SK-N-SH (cell line): Measurements from ENCODE around the gene CBFA2T3. TPM values are rescaled to one million over a fixed set of nuclear protein-coding genes. Genes with fewer than 3 reads are reported as not detected.

ENCODE experiments used
- CTCF ChIA-PET: fragments of 300-600, 350-600 bp; formaldehyde crosslinking; extraction: SDS; loops from one replicate; lab custom pipeline; 2021; lab: Yijun Ruan, JAX
- POLR2A ChIA-PET: fragments of 350-600 bp; sonication (Branson Sonifier 250); formaldehyde crosslinking; extraction: SDS; loops from one replicate; lab custom pipeline; 2020; ENCODE audit warnings: antibody characterized with exemption, inconsistent platforms; lab: Yijun Ruan, JAX
- DNase-seq: peaks from one replicate; pipeline ENCODE4 v3.0.0; 2012
- H2AFZ ChIP-seq: fragments of 200-600 bp; sonication (generic); 2 replicates; pipeline ENCODE4 v1.8.1; 2016; ENCODE audit warnings: antibody characterized with exemption, mild to moderate bottlenecking, low read depth
- H3F3A ChIP-seq: fragments of 200-600 bp; sonication (generic); replicated peaks from 2 replicates; pipeline ENCODE3; 2016; ENCODE audit warnings: antibody characterized with exemption, mild to moderate bottlenecking; ENCODE audit not compliant: insufficient read depth
- H3K27ac ChIP-seq, 2 experiments: fragments of 200-500 bp in 1 of 2; fragments of 200-600 bp in 1 of 2; sonication (Bioruptor generic) in 1 of 2; sonication (generic), shearing (Covaris generic) in 1 of 2; 2 replicates each; pipeline versions ENCODE4 v1.5.1 to v1.6.1; 2014 to 2016; ENCODE audit warnings: low read depth in 2 of 2, inconsistent platforms in 1 of 2, low read length in 1 of 2, mild to moderate bottlenecking in 1 of 2, mixed read lengths in 1 of 2
- H3K27me3 ChIP-seq: fragments of 200-600 bp; sonication (generic), shearing (Covaris generic); 2 replicates; pipeline ENCODE4 v1.6.1; 2016; ENCODE audit warnings: mixed run types; ENCODE audit not compliant: insufficient read depth
- H3K36me3 ChIP-seq, 2 experiments: fragments of 200-500 bp in 1 of 2; fragments of 200-600 bp in 1 of 2; sonication (Bioruptor generic) in 1 of 2; sonication (generic) in 1 of 2; replicated peaks in 1 of 2; 2 replicates each; pipeline versions ENCODE3 to v1.5.1; 2014 to 2016; ENCODE audit warnings: low read length in 1 of 2, mild to moderate bottlenecking in 1 of 2; ENCODE audit not compliant: insufficient read depth in 2 of 2, control insufficient read depth in 1 of 2
- H3K4me1 ChIP-seq, 2 experiments: fragments of 200-500 bp in 1 of 2; fragments of 200-600 bp in 1 of 2; sonication (Bioruptor generic) in 1 of 2; sonication (generic), shearing (Covaris generic) in 1 of 2; 2 replicates each; pipeline versions ENCODE4 v1.5.1 to v1.6.1; 2014 to 2016; ENCODE audit warnings: low read depth in 1 of 2, low read length in 1 of 2, mixed run types in 1 of 2; ENCODE audit not compliant: insufficient read depth in 2 of 2, control insufficient read depth in 1 of 2
- H3K4me2 ChIP-seq: fragments of 200-600 bp; sonication (generic), shearing (Covaris generic); 2 replicates; pipeline ENCODE4 v1.6.1; 2017; ENCODE audit warnings: mixed run types
- H3K4me3 ChIP-seq, 2 experiments: fragments of 200-500 bp in 1 of 2; fragments of 200-600 bp in 1 of 2; sonication (Bioruptor generic) in 1 of 2; sonication (generic), shearing (Covaris generic) in 1 of 2; 2 replicates each; pipeline versions ENCODE4 v1.5.1 to v1.8.1; 2014 to 2016; ENCODE audit warnings: low read depth in 2 of 2, inconsistent platforms in 1 of 2, low read length in 1 of 2, mild to moderate bottlenecking in 1 of 2, mixed read lengths in 1 of 2, moderate library complexity in 1 of 2
- H3K79me2 ChIP-seq: fragments of 200-600 bp; sonication (generic); 2 replicates; pipeline ENCODE4 v1.8.1; 2017; ENCODE audit warnings: mild to moderate bottlenecking; ENCODE audit not compliant: insufficient read depth
- H3K9ac ChIP-seq: fragments of 200-600 bp; sonication (generic); 2 replicates; pipeline ENCODE4 v1.6.1; 2017; ENCODE audit warnings: mixed run types
- H3K9me2 ChIP-seq: fragments of 200-600 bp; sonication (generic); 2 replicates; pipeline ENCODE4 v1.6.1; 2017; ENCODE audit warnings: mixed run types
- H3K9me3 ChIP-seq: fragments of 200-600 bp; sonication (generic); 2 replicates; pipeline ENCODE4 v1.6.1; 2017; ENCODE audit warnings: mixed run types, mild to moderate bottlenecking, moderate library complexity
- H4K20me1 ChIP-seq: fragments of 200-600 bp; sonication (generic); 2 replicates; pipeline ENCODE4 v1.6.1; 2017; ENCODE audit warnings: mild to moderate bottlenecking, mixed run types; ENCODE audit not compliant: insufficient read depth
- CHD2 ChIP-seq: fragments of 150-350 bp; IDR thresholded peaks from 2 replicates; pipeline ENCODE4 v1.6.1; 2018; ENCODE audit warnings: low read length; ENCODE audit not compliant: partially characterized antibody
- EZH2phosphoT487 ChIP-seq: fragments of 200-600 bp; sonication (generic); IDR thresholded peaks from 2 replicates; pipeline ENCODE4 v1.6.1; 2017; ENCODE audit warnings: low read depth, mixed run types, mild to moderate bottlenecking, antibody characterized with exemption, moderate library complexity, borderline replicate concordance
- FOXJ3 ChIP-seq: sonication (generic); formaldehyde crosslinking; IDR thresholded peaks from 2 replicates; pipeline ENCODE4 v1.5.1; 2020; ENCODE audit warnings: mild to moderate bottlenecking, missing genetic modification reagents
- FOXM1 ChIP-seq: IDR thresholded peaks from 2 replicates; pipeline ENCODE4 v1.4.0; 2012; ENCODE audit warnings: low read depth, mild to moderate bottlenecking
- GABPA ChIP-seq: IDR thresholded peaks from 2 replicates; pipeline ENCODE4 v1.4.0; 2012; ENCODE audit warnings: low read depth, mild to moderate bottlenecking
- GATA2 ChIP-seq: sonication (generic); formaldehyde crosslinking; IDR thresholded peaks from 2 replicates; pipeline ENCODE4 v1.5.0; 2020; ENCODE audit warnings: mild to moderate bottlenecking, missing genetic modification reagents
- JUND ChIP-seq: IDR thresholded peaks from 2 replicates; pipeline ENCODE4 v1.4.0; 2012
- MAX ChIP-seq: IDR thresholded peaks from 2 replicates; pipeline ENCODE4 v1.4.0; 2012; ENCODE audit warnings: low read depth
- MEF2A ChIP-seq: IDR thresholded peaks from 2 replicates; pipeline ENCODE4 v1.4.0; 2012; ENCODE audit warnings: low read depth, borderline replicate concordance
- MXI1 ChIP-seq: IDR thresholded peaks from 2 replicates; pipeline ENCODE4 v1.6.1; 2012; ENCODE audit warnings: mild to moderate bottlenecking, low read depth, low read length, improper control_type of control experiment
- NFIC ChIP-seq: IDR thresholded peaks from 2 replicates; pipeline ENCODE4 v1.4.0; 2012; ENCODE audit warnings: borderline replicate concordance
- POLR2AphosphoS5 ChIP-seq: IDR thresholded peaks from 2 replicates; pipeline ENCODE4 v1.6.1; 2012; ENCODE audit warnings: low read depth, low read length
- RAD21 ChIP-seq: IDR thresholded peaks from 2 replicates; pipeline ENCODE4 v1.6.1; 2012; ENCODE audit warnings: mild to moderate bottlenecking, low read length
- RCOR1 ChIP-seq: fragments of 150-350 bp; IDR thresholded peaks from 2 replicates; pipeline ENCODE4 v1.6.1; 2017; ENCODE audit warnings: antibody characterized with exemption, low read length
- REST ChIP-seq: IDR thresholded peaks from 2 replicates; pipeline ENCODE4 v1.6.1; 2012; ENCODE audit warnings: mild to moderate bottlenecking, low read depth, low read length, moderate library complexity
- SIN3A ChIP-seq: IDR thresholded peaks from 2 replicates; pipeline ENCODE4 v1.6.1; 2012; ENCODE audit warnings: low read depth, mild to moderate bottlenecking, low read length, moderate library complexity, borderline replicate concordance
- SMC3 ChIP-seq: IDR thresholded peaks from 2 replicates; pipeline ENCODE4 v1.6.1; 2012; ENCODE audit warnings: low read depth, low read length, improper control_type of control experiment
- TAF1 ChIP-seq: IDR thresholded peaks from 2 replicates; pipeline ENCODE4 v1.6.1; 2012; ENCODE audit warnings: low read depth, mild to moderate bottlenecking, low read length, moderate library complexity, borderline replicate concordance
- TEAD4 ChIP-seq: IDR thresholded peaks from 2 replicates; pipeline ENCODE4 v1.4.0; 2012; ENCODE audit warnings: mild to moderate bottlenecking, borderline replicate concordance; ENCODE audit not compliant: insufficient read depth
- USF1 ChIP-seq: IDR thresholded peaks from 2 replicates; pipeline ENCODE4 v1.4.0; 2012; ENCODE audit warnings: low read depth, borderline replicate concordance
- USF2 ChIP-seq: fragments of 150-350 bp; IDR thresholded peaks from 2 replicates; pipeline ENCODE4 v1.6.1; 2017; ENCODE audit warnings: antibody characterized with exemption, low read length, low read depth, borderline replicate concordance
- YY1 ChIP-seq: IDR thresholded peaks from 2 replicates; pipeline ENCODE4 v1.4.0; 2012; ENCODE audit warnings: low read depth, mild to moderate bottlenecking
- WGBS: methylation state at CpG from one replicate; pipeline ENCODE4 v1.1.6; 2017; ENCODE audit warnings: low lambda C conversion rate; 5-methylcytosine and 5-hydroxymethylcytosine counted together
- polyA plus RNA-seq, 3 experiments: library from polyadenylated mRNA; depleted of rRNA; stranded (reverse); fragments of >200 nt; gene quantifications; 2 replicates each; pipeline ENCODE4 v1.2.3, GENCODE V29; 2012

CBFA2T3 gene
- polyA plus RNA-seq, 1 of the 3 experiments (the other 2 are of a cell fraction) = not detected

GRCh38 chr16:88862968-88863367 is 114.0 kb downstream of the CBFA2T3 start:
- CTCF ChIA-PET = no interaction called here

GRCh38 chr16:88861359-88861758 is 115.6 kb downstream of the CBFA2T3 start:
- POLR2A ChIA-PET = no interaction called here
- Histone ChIP-seq H3K36me3 (peaks cover 3 to 32% of the 10 kb centered on the region in 2 experiments), H2AFZ (no peak overlapping the region), H3K9me3 (no peaks in the 10 kb centered on the region), H3K9ac (no peak overlapping the region), H4K20me1 (0 out of 2 replicates have a peak, but pooled peaks cover 7% of the 10 kb centered on the region), H3K79me2 (peaks cover 9% of the 10 kb centered on the region; the same call in 1 of the 2 replicates), H3K4me3 (no peak overlapping the region), H3K4me1 (peaks cover 5 to 7% of the 10 kb centered on the region in 2 experiments; a peak in 1 of 4 replicates), H3F3A (no peaks in the 10 kb centered on the region), H3K27me3 (no peaks in the 10 kb centered on the region; the same call in 1 of the 2 replicates), H3K27ac (no peak overlapping the region), H3K9me2 (no peaks in the 10 kb centered on the region), H3K4me2 (no peak overlapping the region)
- DNase-seq = no peak
- TF ChIP-seq SMC3 (no peak), CHD2 (no peak), POLR2AphosphoS5 (no peak), REST (no peak), NFIC (no peak), MXI1 (no peak)
- CTCF ChIA-PET = no interaction called here
- WGBS = 90% methylated on average over 12 of the region's 19 CpGs

More at GRCh38 chr16:88862968-88863367, 114.0 kb downstream of the CBFA2T3 start:
- POLR2A ChIA-PET = no interaction called here
- no peak overlapping the region for H3K4me2 ChIP-seq
- H3K36me3 ChIP-seq = peaks cover 3 to 32% of the 10 kb centered on the region in 2 experiments
- no peaks in the 10 kb centered on the region for H3F3A ChIP-seq
- H3K27me3 ChIP-seq = peaks cover 8% of the 10 kb centered on the region
- H3K9me3 ChIP-seq = no peaks in the 10 kb centered on the region
- 71% methylated on average over 7 of the region's 25 CpGs for WGBS
- H3K9ac ChIP-seq = no peak overlapping the region
- TF ChIP-seq SMC3 (no peak), USF2 (no peak), YY1 (no peak), FOXM1 (no peak), RCOR1 (no peak), GATA2 (CRISPR knock-in tag) (no peak), SIN3A (no peak), MAX (no peak), TEAD4 (no peak), JUND (no peak), FOXJ3 (no peak), USF1 (no peak), EZH2phosphoT487 (no peak), GABPA (no peak), TAF1 (no peak), RAD21 (no peak), MEF2A (no peak)
- peaks cover 3 to 5% of the 10 kb centered on the region in 2 experiments; a peak in 1 of 4 replicates for H3K4me1 ChIP-seq
- H3K4me3 ChIP-seq = no peak overlapping the region
- H2AFZ ChIP-seq = no peak overlapping the region
- H3K27ac ChIP-seq = no peak overlapping the region
- H4K20me1 ChIP-seq = 0 out of 2 replicates have a peak, but pooled peaks cover 5% of the 10 kb centered on the region
- peaks cover 7% of the 10 kb centered on the region; the same call in 1 of the 2 replicates for H3K79me2 ChIP-seq
- no peak for DNase-seq
- no peaks in the 10 kb centered on the region for H3K9me2 ChIP-seq
